Stimulated activated CD4-positive, alpha-beta T cell treated with anti-CD3 and anti-CD28 coated beads, Interleukin-1b, Interleukin-23, amount 100 ng/mL, for 24 hours (primary cell): Measurements from ENCODE around the gene PARPBP.
A peak's percentile ranks its signal among the peaks of the same experiment; 100 is the strongest.
"Not testable (repeated sequence)": the region's sequence is repeated elsewhere in the genome, so short reads cannot be mapped to it uniquely, and the experiment has no call there.

ENCODE experiments used
- DNase-seq, 4 experiments: peaks; one replicate each; pipeline ENCODE4 v3.0.0-alpha.2; 2020; ENCODE audit warnings: low read depth in 4 of 4, low spot score in 1 of 4

Gene PARPBP, protein sequence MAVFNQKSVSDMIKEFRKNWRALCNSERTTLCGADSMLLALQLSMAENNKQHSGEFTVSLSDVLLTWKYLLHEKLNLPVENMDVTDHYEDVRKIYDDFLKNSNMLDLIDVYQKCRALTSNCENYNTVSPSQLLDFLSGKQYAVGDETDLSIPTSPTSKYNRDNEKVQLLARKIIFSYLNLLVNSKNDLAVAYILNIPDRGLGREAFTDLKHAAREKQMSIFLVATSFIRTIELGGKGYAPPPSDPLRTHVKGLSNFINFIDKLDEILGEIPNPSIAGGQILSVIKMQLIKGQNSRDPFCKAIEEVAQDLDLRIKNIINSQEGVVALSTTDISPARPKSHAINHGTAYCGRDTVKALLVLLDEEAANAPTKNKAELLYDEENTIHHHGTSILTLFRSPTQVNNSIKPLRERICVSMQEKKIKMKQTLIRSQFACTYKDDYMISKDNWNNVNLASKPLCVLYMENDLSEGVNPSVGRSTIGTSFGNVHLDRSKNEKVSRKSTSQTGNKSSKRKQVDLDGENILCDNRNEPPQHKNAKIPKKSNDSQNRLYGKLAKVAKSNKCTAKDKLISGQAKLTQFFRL

DNA sequence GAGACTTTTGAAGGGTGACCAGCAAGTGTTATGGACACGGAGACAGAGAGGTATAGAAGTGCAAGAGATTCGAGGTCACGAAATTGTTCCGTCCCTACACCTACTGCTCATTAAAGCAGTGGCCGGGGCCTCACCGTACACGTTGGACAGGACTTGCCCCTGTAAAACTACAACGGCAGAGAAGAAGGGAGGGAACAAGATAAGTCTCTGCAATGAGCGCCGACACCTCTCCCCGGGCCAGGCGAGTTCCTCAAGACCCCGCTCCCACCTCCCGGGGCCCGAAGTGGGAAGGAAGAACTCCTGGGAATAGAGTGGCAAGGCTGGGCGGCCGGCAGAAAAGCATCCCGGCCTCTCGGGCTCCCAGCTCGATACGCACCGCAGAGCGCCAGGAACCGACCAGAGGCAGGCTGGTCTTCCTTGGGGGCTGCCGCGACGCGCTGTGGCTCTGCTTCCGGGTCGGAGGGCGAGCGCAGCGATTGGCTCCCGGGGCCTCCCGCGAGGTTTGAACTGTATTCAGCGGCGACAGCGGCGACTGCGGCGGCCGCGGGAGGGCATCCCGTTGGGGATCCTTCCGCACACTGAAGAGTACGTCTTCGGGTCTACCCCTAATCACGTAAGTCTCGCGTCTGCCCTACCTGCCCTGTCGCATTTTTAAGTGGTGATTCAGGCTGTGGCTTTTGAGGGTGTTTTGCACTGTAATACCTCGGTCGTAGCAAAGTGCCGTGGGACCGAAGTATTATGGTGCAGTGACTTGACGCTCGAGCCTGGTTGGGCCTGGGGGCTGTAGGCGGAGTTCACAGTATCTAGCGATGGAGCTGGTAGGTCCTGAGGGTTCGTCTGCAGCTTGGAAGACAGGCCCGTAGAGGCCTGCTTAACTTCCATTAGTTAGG lies at the start of gene PARPBP, which contains the start of gene NUP37:
Gene PARPBP (plus strand): TSS at position 510 of the 890 bp plus-strand sequence. CDS start 3,706 bp downstream, outside the sequence.
Gene NUP37 (minus strand): TSS at position 441 of the 890 bp plus-strand sequence. CDS start 1,596 bp downstream, outside the sequence.
- DNase-seq = peak; percentile 80 to 87 (median 83)

DNA sequence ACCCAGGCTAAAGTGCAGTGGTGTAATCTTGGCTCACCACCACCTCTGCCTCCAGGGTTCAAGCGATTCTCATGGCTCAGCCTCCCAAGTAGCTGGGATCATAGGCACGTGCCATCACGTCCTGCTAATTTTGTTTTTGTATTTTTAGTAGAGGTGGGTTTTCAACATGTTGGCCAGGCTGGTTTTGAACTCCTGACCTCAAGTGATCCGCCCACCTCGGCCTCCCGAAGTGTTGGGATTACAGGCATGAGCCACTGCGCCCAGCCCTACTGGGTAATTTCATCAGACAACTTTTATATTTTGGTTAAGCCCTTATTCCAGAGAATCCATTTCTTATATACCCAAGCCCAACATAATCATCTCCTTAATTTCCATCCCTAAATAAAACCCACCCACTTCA lies 47.9 kb upstream of the PARPBP start:
- not testable (repeated sequence) for DNase-seq

DNA sequence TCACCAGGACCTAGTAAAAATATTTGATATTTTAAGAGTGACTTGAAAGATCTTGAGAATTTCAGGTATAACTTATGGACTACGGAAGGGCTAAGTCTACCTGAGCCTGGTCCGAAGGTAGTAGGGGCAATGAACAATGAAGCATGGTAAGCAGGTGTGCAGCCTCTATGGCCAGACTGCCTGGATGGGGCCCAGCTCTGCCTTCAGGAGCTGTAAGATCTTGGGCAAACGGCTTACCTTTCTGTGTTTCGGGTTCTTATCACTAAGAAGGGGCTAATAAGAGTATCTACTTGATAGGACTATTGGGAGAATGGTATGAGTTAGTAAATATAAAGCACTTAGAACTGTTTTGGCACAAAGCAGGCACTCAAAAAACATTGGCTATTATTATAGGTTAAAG lies 39.1 kb upstream of the PARPBP start:
- no peak for DNase-seq

DNA sequence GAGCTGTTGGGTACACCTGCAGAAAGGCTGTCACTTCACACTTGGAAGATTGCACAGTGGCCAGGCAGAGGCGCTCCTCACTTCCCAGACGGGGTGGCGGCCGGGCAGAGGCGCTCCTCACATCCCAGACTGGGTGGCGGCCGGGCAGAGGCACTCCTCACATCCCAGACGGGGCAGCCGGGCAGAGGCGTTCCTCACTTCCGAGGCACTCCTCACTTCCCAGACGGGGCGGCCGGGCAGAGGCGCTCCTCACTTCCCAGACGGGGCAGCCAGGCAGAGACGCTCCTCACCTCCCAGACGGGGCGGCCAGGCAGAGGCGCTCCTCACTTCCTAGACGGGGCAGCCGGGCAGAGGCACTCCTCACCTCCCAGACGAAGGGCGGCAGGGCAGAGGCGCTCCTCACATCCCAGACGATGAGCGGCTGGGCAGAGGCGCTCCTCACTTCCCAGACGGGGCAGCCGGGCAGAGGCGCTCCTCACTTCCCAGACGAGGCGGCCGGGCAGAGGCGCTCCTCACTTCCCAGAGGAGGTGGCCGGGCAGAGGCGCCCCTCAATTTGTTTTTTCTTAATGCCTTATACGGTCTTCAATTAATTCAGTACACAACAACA lies 30.7 kb upstream of the PARPBP start:
- DNase-seq = not testable (repeated sequence)

DNA sequence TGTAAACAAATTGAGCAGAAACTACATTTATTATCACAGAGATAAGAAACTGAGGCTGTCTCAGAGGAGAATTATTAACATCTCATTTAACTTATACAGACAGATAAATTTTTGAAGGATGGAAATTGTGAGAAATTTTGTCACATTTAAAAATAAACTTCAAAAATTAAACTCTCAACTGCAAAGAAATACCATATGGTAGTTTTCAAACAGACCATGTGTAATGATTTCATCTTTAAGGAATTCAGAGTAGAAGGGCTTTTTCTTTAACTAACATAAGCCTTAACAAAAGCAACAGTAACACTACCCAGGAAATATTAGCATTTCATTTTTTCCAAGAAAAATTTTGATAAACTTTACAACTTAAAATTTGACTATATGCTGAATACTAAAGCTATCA lies 26.7 kb upstream of the PARPBP start:
- no peak for DNase-seq

DNA sequence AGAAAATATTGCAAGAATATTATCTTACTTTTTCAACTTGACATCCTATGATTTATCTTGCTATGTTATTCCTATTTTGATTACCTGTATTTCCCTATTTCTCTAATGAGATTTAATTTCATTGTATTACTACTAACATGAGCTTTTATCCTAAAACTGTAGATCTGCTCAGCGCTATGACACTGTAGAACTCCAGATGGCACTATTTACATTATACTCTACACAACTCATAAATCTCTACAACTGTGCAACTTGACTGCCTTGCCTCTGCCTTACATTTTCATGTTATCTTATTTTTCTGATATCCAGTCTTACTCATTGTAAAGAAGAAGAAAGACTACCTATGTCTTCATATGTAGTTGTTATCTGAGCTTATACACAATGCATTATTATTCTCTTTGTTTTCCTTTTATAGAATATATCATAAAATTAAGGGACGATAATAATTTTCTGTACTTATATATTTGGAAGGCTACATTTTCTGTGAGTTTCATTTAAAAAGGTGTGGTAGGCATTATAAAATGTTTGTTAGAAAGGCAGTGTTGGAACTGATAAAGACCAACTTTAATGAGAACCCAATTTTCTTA lies 24.2 kb upstream of the PARPBP start:
- no peak for DNase-seq

DNA sequence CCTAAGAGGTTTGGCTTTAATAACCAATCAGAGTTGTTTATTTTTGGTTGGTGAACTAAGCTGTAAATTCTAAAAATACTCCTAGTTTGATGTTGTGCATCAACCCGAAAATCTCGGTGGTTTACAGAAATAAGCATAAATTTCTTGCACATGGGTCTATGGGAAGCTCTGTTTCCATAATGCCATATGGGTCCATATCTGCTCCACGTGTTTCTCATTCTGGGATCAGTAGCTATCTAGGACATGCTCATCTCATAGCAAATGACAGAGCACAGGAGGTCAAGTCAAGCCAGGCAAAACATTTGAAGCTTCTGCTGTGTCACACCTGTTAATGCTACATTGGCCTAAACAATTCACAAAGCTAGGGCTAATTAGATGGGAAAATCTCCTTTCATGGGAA lies 23.1 kb upstream of the PARPBP start:
- no peak for DNase-seq

DNA sequence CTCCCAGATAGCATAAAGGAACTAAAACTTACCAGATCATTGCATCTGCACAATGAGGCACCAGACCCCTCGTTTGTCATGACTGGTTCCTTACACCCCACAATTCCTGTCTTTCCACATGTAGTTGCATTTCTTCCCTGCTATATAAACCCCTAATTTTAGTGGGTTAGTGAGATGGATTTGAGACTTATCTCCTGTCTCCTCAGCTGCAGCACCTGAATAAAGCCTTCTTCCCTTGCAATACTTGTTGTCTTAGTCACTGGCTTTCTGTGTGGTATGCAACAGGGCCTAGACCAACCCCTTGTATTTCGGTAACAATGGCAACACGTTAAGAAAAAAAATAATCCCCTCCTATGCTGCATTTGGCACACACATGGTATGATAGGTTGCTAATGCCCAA lies 13.1 kb upstream of the PARPBP start:
- no peak for DNase-seq

DNA sequence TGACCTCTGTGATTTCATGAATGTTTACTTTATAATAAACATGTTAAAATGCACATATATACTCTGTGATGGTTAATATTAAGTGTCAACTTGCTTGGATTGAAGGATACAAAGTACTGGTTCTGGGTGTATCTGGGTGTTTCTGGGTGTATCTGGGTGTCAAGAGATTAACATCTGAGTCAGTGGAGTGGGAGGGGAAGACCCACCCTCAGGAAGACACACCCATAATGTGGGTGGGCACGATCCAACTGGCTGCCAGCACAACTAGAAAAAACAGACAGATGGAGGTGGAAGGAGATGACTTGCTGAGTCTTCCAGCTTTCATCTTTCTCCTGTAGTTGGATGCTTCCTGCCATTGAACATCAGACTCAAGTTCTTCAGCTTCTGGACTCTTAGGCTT lies 12.0 kb upstream of the PARPBP start:
- DNase-seq = no peak

DNA sequence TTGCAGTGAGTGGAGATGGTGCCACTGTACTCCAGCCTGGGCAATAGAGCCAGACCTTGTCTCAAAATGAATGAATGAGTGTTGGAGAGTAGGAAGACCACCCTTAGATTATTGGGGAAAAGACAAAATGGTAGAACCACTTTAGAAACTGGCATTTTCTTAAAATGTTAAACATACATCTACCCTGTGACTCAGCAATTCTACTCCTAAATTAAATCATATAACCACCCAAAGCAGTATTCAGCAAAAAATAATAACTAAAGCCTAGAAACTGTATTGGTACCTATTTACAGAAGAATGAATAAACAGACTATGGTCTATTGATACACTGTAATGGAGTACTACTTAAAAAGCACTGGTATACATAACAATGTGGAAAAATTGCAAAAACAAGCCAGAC lies 9.2 kb upstream of the PARPBP start:
- no peak for DNase-seq

DNA sequence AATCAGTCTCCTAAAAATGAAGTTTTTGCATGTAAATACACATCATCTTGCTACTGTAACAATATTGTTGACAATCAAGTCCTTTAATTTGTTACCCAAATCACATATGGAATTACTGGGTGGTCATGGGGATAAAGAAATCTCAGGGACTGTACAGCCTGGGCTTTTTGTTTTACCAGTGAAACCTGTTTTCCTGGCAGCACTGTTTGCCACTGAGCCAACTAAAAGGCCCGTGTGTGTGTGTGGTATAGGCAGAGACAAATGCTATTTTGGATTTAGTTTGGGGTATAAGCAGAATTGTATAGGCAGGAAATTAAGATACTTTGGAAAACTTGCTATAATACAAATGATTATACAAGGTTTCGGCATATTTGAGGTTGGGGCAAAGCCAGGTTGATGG lies 5.8 kb upstream of the PARPBP start:
- no peak for DNase-seq

DNA sequence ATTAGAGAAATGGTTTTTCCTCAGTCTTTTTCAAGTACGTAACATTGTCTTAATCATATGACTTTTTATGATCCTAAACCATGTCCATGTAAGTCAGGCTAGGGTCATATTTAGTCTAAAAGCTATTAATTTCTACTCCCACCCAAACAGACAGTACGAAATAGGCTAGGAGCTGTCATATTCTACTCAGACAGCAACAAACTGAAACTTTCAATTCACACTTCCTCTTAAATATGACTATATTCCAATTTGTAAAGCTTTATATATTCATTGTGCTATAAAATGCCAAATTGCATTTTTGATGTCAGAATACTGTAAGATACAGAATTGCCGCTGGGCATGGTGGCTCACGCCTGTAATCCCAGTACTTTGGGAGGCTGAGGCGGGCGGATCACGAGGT lies 3.6 kb upstream of the PARPBP start:
- no peak for DNase-seq

DNA sequence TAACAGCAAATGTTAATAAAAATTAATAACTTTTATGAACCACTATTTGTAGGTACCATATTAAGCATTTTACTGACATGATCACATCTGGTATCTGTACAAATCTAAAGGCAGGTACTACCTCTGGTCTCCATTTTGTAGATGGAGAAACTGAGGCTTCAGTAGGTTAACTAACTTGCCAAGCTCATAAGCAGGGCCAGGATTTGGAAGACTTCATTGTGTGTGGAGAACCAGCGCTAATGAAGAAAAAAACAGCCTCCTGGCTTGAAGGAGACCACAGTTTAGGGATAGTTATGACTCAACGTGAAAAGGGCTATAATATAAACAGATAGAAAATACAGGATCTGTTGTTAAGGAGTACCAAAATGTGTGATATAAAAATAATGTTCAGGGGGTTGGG lies 1.1 kb upstream of the PARPBP start:
- no peak for DNase-seq

DNA sequence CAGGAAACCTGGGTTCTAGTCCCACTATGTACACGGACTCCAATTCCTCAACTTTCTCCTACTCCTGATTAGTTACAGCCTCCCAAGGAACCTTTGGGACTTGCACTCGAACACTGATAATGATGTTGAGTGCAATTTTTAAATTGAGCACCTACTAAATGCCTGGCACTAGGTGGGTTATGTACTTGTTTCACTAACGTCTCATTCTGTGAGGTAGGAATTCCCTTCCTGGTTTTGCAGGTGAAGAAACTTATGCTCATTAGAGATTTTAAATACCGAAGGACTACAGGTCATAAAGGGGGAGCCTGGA lies 536 bp downstream of the PARPBP start:
- DNase-seq = no peak

DNA sequence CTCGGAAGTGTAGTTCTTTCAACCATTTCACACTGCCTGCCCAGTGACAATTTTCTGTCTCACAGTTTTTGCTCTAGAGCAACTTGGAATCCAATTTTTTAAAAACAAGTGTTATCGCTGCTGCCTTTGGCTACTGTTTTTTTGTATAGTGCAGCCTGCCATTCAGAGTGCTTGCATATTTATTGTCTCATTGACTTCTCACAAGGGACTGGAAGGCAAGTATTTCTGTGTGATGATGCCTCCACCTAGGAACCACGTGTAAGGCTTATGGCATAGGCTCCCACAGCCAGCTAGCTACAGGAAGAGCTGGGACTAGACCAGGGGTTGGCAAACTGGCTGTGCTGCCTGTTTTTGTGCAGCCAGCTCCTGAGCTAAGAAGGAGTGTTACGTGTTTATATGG lies 903 bp downstream of the PARPBP start:
- DNase-seq = no peak

DNA sequence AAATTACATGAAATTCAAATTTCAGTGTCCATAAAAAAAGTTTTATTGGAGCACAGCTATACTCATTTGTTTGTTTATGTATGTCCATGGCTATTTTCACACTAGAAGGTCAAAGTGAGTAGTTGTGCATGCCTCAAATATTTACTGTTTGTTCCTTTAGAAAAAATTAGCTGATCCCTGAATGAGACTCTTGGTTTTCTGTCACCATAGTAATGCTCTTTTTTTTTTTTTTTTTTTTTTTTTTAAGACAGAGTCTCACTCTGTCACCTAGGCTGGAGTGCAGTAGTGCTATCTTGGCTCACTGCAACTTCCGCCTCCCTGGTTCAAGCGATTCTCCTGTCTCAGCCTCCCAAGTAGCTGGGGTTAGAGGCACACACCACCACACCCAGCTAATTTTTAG lies 1.3 kb downstream of the PARPBP start:
- DNase-seq = not testable (repeated sequence)

DNA sequence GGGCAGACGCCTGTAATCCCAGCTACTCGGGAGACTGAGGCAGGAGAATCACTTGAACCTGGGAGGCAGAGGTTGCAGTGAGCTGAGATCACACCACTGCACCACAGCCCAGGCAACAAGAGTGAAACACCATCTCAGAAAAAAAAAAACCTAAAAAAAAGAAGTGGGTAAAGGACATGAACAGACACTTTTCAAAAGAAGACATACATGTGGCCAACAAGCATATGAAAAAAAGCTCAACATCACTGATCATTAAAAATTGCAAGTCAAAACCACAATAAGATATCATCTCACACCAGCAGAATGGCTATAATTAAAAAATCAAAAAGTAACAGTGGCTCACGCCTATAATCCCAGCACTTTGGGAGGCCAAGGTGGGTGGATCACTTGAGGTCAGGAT lies 10.7 kb downstream of the PARPBP start:
- DNase-seq = not testable (repeated sequence)

DNA sequence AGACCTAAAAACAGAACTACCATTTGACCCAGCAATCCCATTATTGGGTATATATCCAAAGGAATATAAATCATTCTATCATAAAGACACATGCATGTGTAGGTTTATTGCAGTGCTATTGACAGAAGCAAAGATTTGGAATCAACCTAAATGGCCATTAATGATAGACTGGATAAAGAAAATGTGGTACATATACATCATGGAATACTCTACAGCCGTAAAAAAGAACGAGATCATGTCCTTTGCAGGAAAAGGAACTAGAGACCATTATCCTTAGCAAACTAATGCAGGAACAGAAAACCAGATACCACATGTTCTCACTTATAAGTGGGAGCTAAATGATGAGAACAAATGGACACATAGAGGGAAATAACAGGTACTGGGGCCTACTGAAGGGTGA lies 11.5 kb downstream of the PARPBP start:
- DNase-seq = not testable (repeated sequence)

DNA sequence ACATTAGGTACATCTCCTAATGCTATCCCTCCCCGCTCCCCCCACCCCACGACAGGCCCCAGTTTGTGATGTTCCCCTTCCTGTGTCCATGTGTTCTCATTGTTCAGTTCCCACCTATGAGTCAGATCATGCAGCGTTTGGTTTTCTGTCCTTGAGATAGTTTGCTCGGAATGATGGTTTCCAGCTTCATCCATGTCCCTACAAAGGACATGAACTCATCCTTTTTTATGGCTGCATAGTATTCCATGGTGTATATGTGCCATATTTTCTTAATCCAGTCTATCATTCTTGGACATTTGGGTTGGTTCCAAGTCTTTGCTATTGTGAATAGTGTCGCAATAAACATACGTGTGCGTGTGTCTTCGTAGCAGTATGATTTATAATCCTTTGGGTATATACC lies 17.6 kb downstream of the PARPBP start:
- DNase-seq = not testable (repeated sequence)

DNA sequence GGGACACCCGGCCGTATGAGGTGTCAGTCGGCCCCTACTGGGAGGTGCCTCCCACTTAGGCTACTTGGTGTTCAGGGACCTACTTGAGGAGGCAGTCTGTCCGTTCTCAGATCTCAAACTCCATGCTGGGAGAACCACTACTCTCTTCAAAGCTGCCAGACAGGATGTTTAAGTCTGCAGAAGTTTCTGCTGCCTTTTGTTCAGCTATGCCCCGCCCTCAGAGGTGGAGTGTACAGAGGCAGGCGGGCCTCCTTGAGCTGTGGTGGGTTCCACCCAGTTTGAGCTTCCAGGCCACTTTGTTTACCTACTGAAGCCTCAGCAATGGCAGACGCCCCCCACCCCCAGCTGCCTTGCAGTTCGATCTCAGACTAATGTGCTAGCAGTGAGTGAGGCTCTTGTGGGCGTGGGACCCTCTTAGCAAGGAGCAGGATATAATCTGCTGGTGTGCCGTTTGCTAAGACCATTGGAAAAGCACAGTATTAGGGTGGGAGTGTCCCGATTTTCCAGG lies 22.9 kb downstream of the PARPBP start:
- DNase-seq = not testable (repeated sequence)

DNA sequence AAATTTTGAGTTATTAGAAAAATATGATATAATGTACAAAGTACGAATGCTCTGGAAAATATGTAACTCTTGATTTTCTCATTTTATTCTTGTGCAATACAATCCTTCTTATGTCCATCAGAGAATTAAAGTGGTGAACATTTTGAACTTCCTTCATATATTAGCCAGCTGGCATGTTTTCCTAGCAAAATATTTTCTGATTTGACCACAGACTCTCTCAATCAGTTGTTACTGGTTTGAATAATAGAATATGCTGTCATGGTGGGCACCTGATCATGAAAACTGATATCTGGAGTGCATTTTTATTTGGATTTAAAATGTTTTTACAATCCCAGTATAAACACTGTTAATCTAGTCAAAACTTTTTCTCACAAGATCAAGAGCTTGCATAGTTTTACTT lies 24.2 kb downstream of the PARPBP start:
- no peak for DNase-seq
